H1 (cell line): ENCODE results near the gene SKOR2. TPM values are rescaled to one million over a fixed set of nuclear protein-coding genes. Genes with fewer than 3 reads are reported as not detected.

Experiments
- CHD7 ChIP-seq: fragments of 300-600 bp; sonication (generic); IDR thresholded peaks from 2 replicates; pipeline ENCODE4 v1.7.1; 2012; ENCODE audit warnings: low read length, moderate library complexity, mild to moderate bottlenecking, inconsistent platforms; ENCODE audit not compliant: insufficient replicate concordance
- CTCF ChIP-seq, 3 experiments: IDR thresholded peaks; 1 replicate in 2 of 3; 2 replicates in 1 of 3; pipeline versions ENCODE4 v1.5.1 to v1.6.1; 2011; ENCODE audit warnings: low read length in 3 of 3, mild to moderate bottlenecking in 3 of 3, inconsistent platforms in 2 of 3, low read depth in 1 of 3, moderate library complexity in 1 of 3; ENCODE audit not compliant: insufficient read depth in 1 of 3; ENCODE audit errors: control extremely low read depth in 1 of 3
- EGR1 ChIP-seq: IDR thresholded peaks from 2 replicates; pipeline ENCODE4 v1.6.1; 2011; ENCODE audit warnings: low read depth, low read length, borderline replicate concordance
- KDM4A ChIP-seq: IDR thresholded peaks from one replicate; pipeline ENCODE4 v1.7.1; 2012; ENCODE audit warnings: low read depth, mild to moderate bottlenecking, moderate library complexity, low read length, inconsistent platforms; ENCODE audit not compliant: severe bottlenecking
- KDM5A ChIP-seq: fragments of 200-600 bp; IDR thresholded peaks from 2 replicates; pipeline ENCODE4 v1.7.1; 2012; ENCODE audit warnings: mild to moderate bottlenecking, low read length, inconsistent platforms, mixed read lengths
- MAX ChIP-seq: IDR thresholded peaks from 2 replicates; pipeline ENCODE4 v1.6.1; 2012; ENCODE audit warnings: inconsistent platforms
- POU5F1 ChIP-seq: IDR thresholded peaks from 2 replicates; pipeline ENCODE4 v1.6.1; 2011; ENCODE audit warnings: low read depth, mild to moderate bottlenecking, low read length, moderate library complexity
- RNF2 ChIP-seq: fragments of 200-900, 300-1000 bp; sonication (generic); IDR thresholded peaks from 2 replicates; pipeline ENCODE4 v1.7.1; 2016; ENCODE audit warnings: borderline replicate concordance, low read depth, mild to moderate bottlenecking, antibody characterized with exemption, low read length; ENCODE audit not compliant: poor library complexity, severe bottlenecking; ENCODE audit errors: missing control alignments
- polyA plus RNA-seq, 7 experiments: library from polyadenylated mRNA; depleted of rRNA in 3 of 7; stranded (reverse) in 5 of 7; unstranded in 2 of 7; fragments of >200 nt in 5 of 7; fragments of 200-250 nt in 2 of 7; gene quantifications; 1 replicate in 5 of 7; 2 replicates in 1 of 7; 4 replicates in 1 of 7; pipeline versions ENCODE4 v1.2.1 to v1.2.3, GENCODE V29; 2011 to 2013; ENCODE audit warnings: missing spikeins in 2 of 7, mixed read lengths in 2 of 7
- total RNA-seq: library from RNA; stranded (reverse); fragmentation: NEBNext Ultra II Directional; extraction: Animal tissue kit (Norgen Biotek cat#: 25700); gene quantifications from 2 replicates; pipeline ENCODE4 v1.2.1, GENCODE V29; 2021

Gene SKOR2
- total and polyA plus RNA-seq, 2 of the 8 experiments (the other 6 are each of a cell fraction or from before 2014, with no cell fraction given) = 0.05 to 0.11 TPM

DNA sequence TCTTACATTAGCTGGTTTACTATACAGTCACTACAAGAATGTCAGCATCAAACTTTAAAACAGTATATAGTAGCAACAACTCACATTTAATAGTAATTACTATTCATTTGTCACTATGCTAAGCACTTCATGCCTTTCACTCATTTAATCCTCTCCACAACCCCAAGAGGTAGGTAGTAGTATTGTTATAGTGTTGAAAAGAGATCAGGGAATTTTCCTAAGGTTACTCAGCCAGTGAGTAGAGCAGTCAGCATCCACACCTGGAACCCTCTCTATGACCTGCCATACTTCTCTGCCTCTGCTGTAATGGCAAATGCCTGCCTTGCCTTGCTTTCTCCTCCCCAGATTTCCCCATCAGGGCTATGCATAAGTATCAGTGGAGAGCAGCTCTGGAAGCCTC lies 24.8 kb downstream of the SKOR2 start (continued):
- TF ChIP-seq CHD7 = no peak
- TF ChIP-seq POU5F1 = no peak
- no peak for TF ChIP-seq KDM4A
- TF ChIP-seq KDM5A = no peak
- TF ChIP-seq CTCF (IDR thresholded peaks at IDR 0.05; ENCODE audit: control extremely low read depth in 1 of 3, insufficient read depth in 1 of 3, low read depth in 1 of 3, low read length in 3 of 3) = no peak
- TF ChIP-seq MAX = no peak
- no peak for TF ChIP-seq EGR1
- no peak for TF ChIP-seq RNF2
